Measurements from ENCODE around the gene BMS1.

DNA sequence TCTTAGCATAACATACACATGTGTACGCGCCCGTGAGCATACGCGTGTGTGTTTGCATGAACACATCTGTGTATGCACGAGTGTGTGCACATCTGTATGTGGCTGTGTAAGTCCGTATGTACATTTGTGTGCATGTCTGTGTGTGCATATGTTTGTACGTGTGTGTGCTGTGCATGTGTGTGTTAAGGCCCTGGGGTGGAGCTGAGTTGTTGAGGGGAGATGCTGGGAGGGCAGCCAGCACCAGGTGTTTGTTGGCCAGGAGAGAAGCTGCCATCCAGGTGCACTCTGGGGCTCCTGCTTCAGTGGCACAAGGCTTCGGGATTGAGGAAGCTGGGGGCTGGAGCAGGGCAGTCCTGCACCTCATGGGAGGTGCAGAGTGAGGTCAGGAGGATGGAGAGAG is 85.0 kb downstream of the BMS1 start:
- TF ChIP-seq, protein P1, sequence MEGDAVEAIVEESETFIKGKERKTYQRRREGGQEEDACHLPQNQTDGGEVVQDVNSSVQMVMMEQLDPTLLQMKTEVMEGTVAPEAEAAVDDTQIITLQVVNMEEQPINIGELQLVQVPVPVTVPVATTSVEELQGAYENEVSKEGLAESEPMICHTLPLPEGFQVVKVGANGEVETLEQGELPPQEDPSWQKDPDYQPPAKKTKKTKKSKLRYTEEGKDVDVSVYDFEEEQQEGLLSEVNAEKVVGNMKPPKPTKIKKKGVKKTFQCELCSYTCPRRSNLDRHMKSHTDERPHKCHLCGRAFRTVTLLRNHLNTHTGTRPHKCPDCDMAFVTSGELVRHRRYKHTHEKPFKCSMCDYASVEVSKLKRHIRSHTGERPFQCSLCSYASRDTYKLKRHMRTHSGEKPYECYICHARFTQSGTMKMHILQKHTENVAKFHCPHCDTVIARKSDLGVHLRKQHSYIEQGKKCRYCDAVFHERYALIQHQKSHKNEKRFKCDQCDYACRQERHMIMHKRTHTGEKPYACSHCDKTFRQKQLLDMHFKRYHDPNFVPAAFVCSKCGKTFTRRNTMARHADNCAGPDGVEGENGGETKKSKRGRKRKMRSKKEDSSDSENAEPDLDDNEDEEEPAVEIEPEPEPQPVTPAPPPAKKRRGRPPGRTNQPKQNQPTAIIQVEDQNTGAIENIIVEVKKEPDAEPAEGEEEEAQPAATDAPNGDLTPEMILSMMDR (conservative IDR thresholded peaks at IDR 0.05; ENCODE audit: low read depth, low read length), result no peak
- no peak for TF ChIP-seq EZH2 (IDR thresholded peaks at IDR 0.05; ENCODE audit: borderline replicate concordance, low read depth, low read length, poor library complexity, severe bottlenecking)
